ENCODE results near the gene MAP2K2. TPM values are rescaled to one million over a fixed set of nuclear protein-coding genes. Genes with fewer than 3 reads are reported as not detected.

MAP2K2 gene
- total RNA-seq, 2 donors from 2014 or later = 191 TPM

DNA sequence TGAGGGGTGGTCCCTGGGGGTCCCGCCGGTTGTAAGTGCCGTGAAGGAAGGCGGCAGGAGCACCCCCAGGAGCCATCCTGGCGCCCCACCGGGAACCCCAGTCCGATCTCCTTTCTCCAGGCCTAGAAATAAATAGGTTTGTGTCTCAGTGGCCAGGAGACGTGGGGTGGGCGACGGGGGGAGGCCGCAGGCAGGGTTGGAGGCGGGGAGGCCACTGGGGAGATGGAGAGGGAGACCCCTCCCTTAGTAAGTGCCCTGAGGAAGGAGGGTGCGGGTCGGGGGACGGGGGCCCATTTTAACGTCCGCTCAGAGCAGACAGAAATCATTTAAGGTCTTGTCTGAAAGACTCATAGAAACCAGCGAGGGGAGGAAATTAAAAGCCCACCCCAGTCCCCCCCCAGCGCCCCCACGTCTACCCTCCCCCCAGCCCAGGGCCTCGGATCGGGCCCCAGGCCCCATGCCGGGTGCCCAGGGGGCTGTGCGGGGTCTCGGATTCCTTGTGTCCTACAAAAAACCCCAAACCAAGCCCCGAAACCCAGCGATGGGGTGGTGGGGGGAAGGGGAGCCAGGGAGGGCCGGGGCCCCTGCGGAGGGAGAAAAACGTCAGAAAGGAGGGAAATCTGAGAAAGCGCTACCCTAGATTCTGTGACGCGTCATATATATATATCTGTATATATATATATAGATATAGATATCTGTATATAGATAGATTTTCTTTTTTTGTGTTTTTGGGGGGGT is 76.8 kb downstream of the MAP2K2 start:
- Histone ChIP-seq H3K27ac (ENCODE audit: low read depth, low read length) (no peak overlapping the region), H3K27me3 (ENCODE audit: control insufficient read depth, insufficient read depth, low read length, poor library complexity, severe bottlenecking) (no peaks in the 10 kb centered on the region), H3K4me1 (ENCODE audit: control insufficient read depth, insufficient read depth, low read length) (no peaks in the 10 kb centered on the region), H3K9me3 (ENCODE audit: control insufficient read depth, low read length) (no peaks in the 10 kb centered on the region), H3K9ac (ENCODE audit: extremely low read depth, low read length, poor library complexity, severe bottlenecking) (no peak overlapping the region), H3K36me3 (ENCODE audit: control insufficient read depth, insufficient read depth, low read length) (peaks cover 4% of the 10 kb centered on the region), H3K4me3 (ENCODE audit: low read length) (no peak overlapping the region)
- no peaks in the 10 kb centered on the region for H3K9me3 Mint-ChIP-seq
- no peak for DNase-seq
- H3K4me1 Mint-ChIP-seq = no peaks in the 10 kb centered on the region
- no peak for TF ChIP-seq CTCF (conservative IDR thresholded peaks at IDR 0.05)
- H3K36me3 Mint-ChIP-seq (ENCODE audit: low read depth) = peaks cover 30% of the 10 kb centered on the region
- H3K27me3 Mint-ChIP-seq (ENCODE audit: insufficient read depth) = no peaks in the 10 kb centered on the region
- H3K4me3 Mint-ChIP-seq = no peak overlapping the region
- H3K27ac Mint-ChIP-seq = no peak overlapping the region
- 95 to 96% methylated on average over 7 to 18 of the region's 33 CpGs for WGBS, 2 experiments (ENCODE audit: insufficient coverage in 1 of 2, insufficient read length in 1 of 2)

DNA sequence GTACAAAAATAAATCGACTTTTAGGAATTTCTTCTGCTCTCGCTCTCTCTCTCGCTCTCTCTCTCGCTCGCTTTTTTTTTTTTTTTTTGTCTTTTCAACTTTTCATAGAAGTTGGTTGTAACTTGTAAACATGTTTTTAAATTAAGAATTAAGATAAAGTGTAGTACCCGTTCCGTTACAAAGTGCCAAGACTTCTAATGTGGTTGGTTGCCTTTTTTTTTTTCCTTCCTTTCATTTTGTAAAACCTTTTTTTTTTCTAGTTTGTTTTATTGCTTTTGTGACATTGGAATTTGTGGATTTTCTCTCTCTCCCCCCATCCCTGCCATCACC is 77.6 kb downstream of the MAP2K2 start:
- H3K36me3 Mint-ChIP-seq (ENCODE audit: low read depth) = peaks cover 27% of the 10 kb centered on the region

GRCh38 chr19:4045597-4046361 is 78.1 kb downstream of the MAP2K2 start:
- Histone ChIP-seq H3K27ac (ENCODE audit: low read depth, low read length) (peak overlapping the region; percentile 44), H3K9ac (ENCODE audit: extremely low read depth, low read length, poor library complexity, severe bottlenecking) (no peak overlapping the region), H3K36me3 (ENCODE audit: control insufficient read depth, insufficient read depth, low read length) (no peaks in the 10 kb centered on the region), H3K4me1 (ENCODE audit: control insufficient read depth, insufficient read depth, low read length) (no peaks in the 10 kb centered on the region), H3K9me3 (ENCODE audit: control insufficient read depth, low read length) (no peaks in the 10 kb centered on the region), H3K27me3 (ENCODE audit: control insufficient read depth, insufficient read depth, low read length, poor library complexity, severe bottlenecking) (no peaks in the 10 kb centered on the region), H3K4me3 (ENCODE audit: low read length) (no peak overlapping the region)
- no peak for DNase-seq
- H3K4me3 Mint-ChIP-seq = no peak overlapping the region
- TF ChIP-seq CTCF (conservative IDR thresholded peaks at IDR 0.05) = no peak
- peaks cover 23% of the 10 kb centered on the region for H3K36me3 Mint-ChIP-seq (ENCODE audit: low read depth)
- no peaks in the 10 kb centered on the region for H3K9me3 Mint-ChIP-seq
- H3K27ac Mint-ChIP-seq = no peak overlapping the region
- WGBS, 2 experiments (ENCODE audit: insufficient coverage in 1 of 2, insufficient read length in 1 of 2) = 95% methylated on average over 16 to 31 of the region's 32 CpGs
- H3K27me3 Mint-ChIP-seq (ENCODE audit: insufficient read depth) = no peaks in the 10 kb centered on the region
- no peaks in the 10 kb centered on the region for H3K4me1 Mint-ChIP-seq

More for the DNA sequence above, 77.6 kb downstream of the MAP2K2 start:
- no peaks in the 10 kb centered on the region for H3K27me3 Mint-ChIP-seq (ENCODE audit: insufficient read depth)
- WGBS, 2 experiments (ENCODE audit: insufficient coverage in 1 of 2, insufficient read length in 1 of 2) = 90 to 100% methylated on average over 2 to 5 of the region's 7 CpGs
- Histone ChIP-seq H3K9ac (ENCODE audit: extremely low read depth, low read length, poor library complexity, severe bottlenecking) (no peak overlapping the region), H3K4me1 (ENCODE audit: control insufficient read depth, insufficient read depth, low read length) (no peaks in the 10 kb centered on the region), H3K36me3 (ENCODE audit: control insufficient read depth, insufficient read depth, low read length) (no peaks in the 10 kb centered on the region), H3K4me3 (ENCODE audit: low read length) (no peak overlapping the region), H3K9me3 (ENCODE audit: control insufficient read depth, low read length) (no peaks in the 10 kb centered on the region), H3K27ac (ENCODE audit: low read depth, low read length) (no peak overlapping the region), H3K27me3 (ENCODE audit: control insufficient read depth, insufficient read depth, low read length, poor library complexity, severe bottlenecking) (no peaks in the 10 kb centered on the region)
- no peak for DNase-seq
- H3K27ac Mint-ChIP-seq = peak overlapping the region; percentile 55
- no peak for TF ChIP-seq CTCF (conservative IDR thresholded peaks at IDR 0.05)
- no peaks in the 10 kb centered on the region for H3K4me1 Mint-ChIP-seq
- H3K4me3 Mint-ChIP-seq = no peak overlapping the region
- no peaks in the 10 kb centered on the region for H3K9me3 Mint-ChIP-seq
